ENCODE data around the gene S100A11. TPM values are rescaled to one million over a fixed set of nuclear protein-coding genes. Genes with fewer than 3 reads are reported as not detected.
A peak's percentile ranks its signal among the peaks of the same experiment; 100 is the strongest.

Gene S100A11
- polyA plus RNA-seq, 1 of the 3 experiments (the other 2 are of a cell fraction): 736 TPM

GRCh38 chr1:151990856-151991198, 46.0 kb downstream of the S100A11 start:
- Histone ChIP-seq H3K36me3 (replicated peaks in 1 of 2; ENCODE audit: control insufficient read depth in 1 of 2, insufficient read depth in 2 of 2, low read length in 1 of 2) (peaks cover 2 to 8% of the 10 kb centered on the region in 2 experiments), H3K9me2 (no peaks in the 10 kb centered on the region), H3K4me1 (ENCODE audit: control insufficient read depth in 1 of 2, insufficient read depth in 2 of 2, low read depth in 1 of 2, low read length in 1 of 2) (peaks cover 28 to 50% of the 10 kb centered on the region in 2 experiments), H3K4me2 (peak overlapping the region; percentile 84), H3F3A (replicated peaks; ENCODE audit: insufficient read depth) (peaks cover 65% of the 10 kb centered on the region), H3K27ac (ENCODE audit: low read depth in 2 of 2, low read length in 1 of 2) (peak overlapping the region; percentile 95 to 96), H4K20me1 (ENCODE audit: insufficient read depth) (peaks cover 34% of the 10 kb centered on the region), H3K79me2 (ENCODE audit: insufficient read depth) (peaks cover 72% of the 10 kb centered on the region), H3K27me3 (ENCODE audit: insufficient read depth) (no peaks in the 10 kb centered on the region), H3K9me3 (no peaks in the 10 kb centered on the region), H3K4me3 (ENCODE audit: low read depth in 2 of 2, low read length in 1 of 2) (peak overlapping the region; percentile 73 to 83; a peak in 3 of 4 replicates), H3K9ac (peak overlapping the region; percentile 92; the same call in 1 of the 2 replicates), H2AFZ (ENCODE audit: low read depth) (no peak overlapping the region)
- CTCF ChIA-PET: interaction anchor here (1.7 kb wide), 1 partner anchor 9 kb away, joined by 7 read pairs; no protein-coding TSS in a partner anchor
- WGBS (ENCODE audit: low lambda C conversion rate): under 1% methylated on average over 5 of the region's 5 CpGs
- POLR2A ChIA-PET: no interaction called here
- no peak for DNase-seq
- TF ChIP-seq JUND (IDR thresholded peaks at IDR 0.05) (peak; percentile 22; the same call in 1 of the 2 replicates), EP300 (IDR thresholded peaks at IDR 0.05; ENCODE audit: borderline replicate concordance in 1 of 2, low read depth in 1 of 2, low read length in 1 of 2) (peak in 1 of 2 experiments; percentile 16; a peak in 1 of 4 replicates), NFIC (IDR thresholded peaks at IDR 0.05; ENCODE audit: borderline replicate concordance) (peak; percentile 94), GABPA (IDR thresholded peaks at IDR 0.05; ENCODE audit: low read depth) (no peak), TCF12 (IDR thresholded peaks at IDR 0.05) (peak; percentile 40), TEAD4 (IDR thresholded peaks at IDR 0.05; ENCODE audit: borderline replicate concordance, insufficient read depth) (peak; percentile 44; the same call in 1 of the 2 replicates), PBX3 (IDR thresholded peaks at IDR 0.05) (peak; percentile 53), USF1 (IDR thresholded peaks at IDR 0.05; ENCODE audit: borderline replicate concordance, low read depth) (no peak)

DNA sequence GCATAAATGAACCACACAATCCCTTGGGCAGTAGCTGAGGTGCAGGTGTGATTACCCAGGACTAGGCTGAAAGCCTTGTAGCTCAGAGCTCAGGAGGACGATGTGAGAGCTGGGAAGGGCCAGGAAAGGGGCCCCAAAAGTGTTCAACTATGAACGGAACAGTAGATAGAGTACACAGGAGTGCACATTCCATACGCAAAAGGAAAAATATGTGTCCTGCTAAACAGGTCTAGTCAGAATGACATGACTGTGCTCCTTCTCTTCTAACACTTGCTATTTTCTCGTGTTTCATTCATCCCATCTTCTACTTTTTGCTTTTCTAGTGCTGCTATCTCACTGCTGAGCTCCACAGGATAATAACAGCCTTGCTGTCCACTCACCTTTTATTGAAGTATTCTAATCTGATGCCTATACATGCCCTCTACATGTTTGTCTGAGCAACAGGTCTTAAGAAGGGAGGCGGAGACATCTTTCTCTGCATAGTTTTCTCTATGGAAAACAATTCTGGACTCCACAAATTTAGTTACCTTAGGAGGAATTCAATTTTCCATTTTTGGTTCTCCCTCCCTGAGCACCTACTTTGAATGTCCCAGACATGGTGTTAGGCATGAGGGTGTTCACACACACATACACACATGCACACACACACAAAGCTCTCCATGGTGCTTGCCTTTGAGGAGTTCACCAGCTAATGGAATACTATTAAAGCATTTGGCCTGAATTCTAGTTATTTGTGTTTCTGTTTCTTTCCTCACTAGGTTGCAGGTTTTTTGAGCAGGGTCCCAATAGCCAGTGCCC, 46.5 kb downstream of the S100A11 start:
- Histone ChIP-seq H3K9ac (peak overlapping the region; percentile 92; the same call in 1 of the 2 replicates), H3K4me3 (ENCODE audit: low read depth in 2 of 2, low read length in 1 of 2) (peak overlapping the region; percentile 73 to 83; a peak in 3 of 4 replicates)
- CTCF ChIA-PET: interaction anchor here (5.7 kb wide), 1 partner anchor 11 kb away, joined by 39 read pairs; no protein-coding TSS in a partner anchor

More for the DNA sequence above, 46.5 kb downstream of the S100A11 start:
- WGBS (ENCODE audit: low lambda C conversion rate): 15% methylated on average over 5 of the region's 5 CpGs
- Histone ChIP-seq H3K27me3 (ENCODE audit: insufficient read depth) (no peaks in the 10 kb centered on the region), H4K20me1 (ENCODE audit: insufficient read depth) (peaks cover 32% of the 10 kb centered on the region), H3K27ac (ENCODE audit: low read depth in 2 of 2, low read length in 1 of 2) (peak overlapping the region; percentile 95 to 96), H3K9me3 (no peaks in the 10 kb centered on the region), H3K4me2 (peak overlapping the region; percentile 84), H3F3A (replicated peaks; ENCODE audit: insufficient read depth) (peaks cover 60% of the 10 kb centered on the region), H3K36me3 (replicated peaks in 1 of 2; ENCODE audit: control insufficient read depth in 1 of 2, insufficient read depth in 2 of 2, low read length in 1 of 2) (peaks cover 8 to 14% of the 10 kb centered on the region in 2 experiments), H3K4me1 (ENCODE audit: control insufficient read depth in 1 of 2, insufficient read depth in 2 of 2, low read depth in 1 of 2, low read length in 1 of 2) (peaks cover 28 to 50% of the 10 kb centered on the region in 2 experiments), H3K79me2 (ENCODE audit: insufficient read depth) (peaks cover 78% of the 10 kb centered on the region), H3K9me2 (no peaks in the 10 kb centered on the region), H2AFZ (ENCODE audit: low read depth) (no peak overlapping the region)
- TF ChIP-seq REST (IDR thresholded peaks at IDR 0.05; ENCODE audit: low read depth, low read length): peak; percentile 71; the same call in 1 of the 2 replicates
- TF ChIP-seq, protein P1, sequence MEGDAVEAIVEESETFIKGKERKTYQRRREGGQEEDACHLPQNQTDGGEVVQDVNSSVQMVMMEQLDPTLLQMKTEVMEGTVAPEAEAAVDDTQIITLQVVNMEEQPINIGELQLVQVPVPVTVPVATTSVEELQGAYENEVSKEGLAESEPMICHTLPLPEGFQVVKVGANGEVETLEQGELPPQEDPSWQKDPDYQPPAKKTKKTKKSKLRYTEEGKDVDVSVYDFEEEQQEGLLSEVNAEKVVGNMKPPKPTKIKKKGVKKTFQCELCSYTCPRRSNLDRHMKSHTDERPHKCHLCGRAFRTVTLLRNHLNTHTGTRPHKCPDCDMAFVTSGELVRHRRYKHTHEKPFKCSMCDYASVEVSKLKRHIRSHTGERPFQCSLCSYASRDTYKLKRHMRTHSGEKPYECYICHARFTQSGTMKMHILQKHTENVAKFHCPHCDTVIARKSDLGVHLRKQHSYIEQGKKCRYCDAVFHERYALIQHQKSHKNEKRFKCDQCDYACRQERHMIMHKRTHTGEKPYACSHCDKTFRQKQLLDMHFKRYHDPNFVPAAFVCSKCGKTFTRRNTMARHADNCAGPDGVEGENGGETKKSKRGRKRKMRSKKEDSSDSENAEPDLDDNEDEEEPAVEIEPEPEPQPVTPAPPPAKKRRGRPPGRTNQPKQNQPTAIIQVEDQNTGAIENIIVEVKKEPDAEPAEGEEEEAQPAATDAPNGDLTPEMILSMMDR (IDR thresholded peaks at IDR 0.05): no peak
- no peak for TF ChIP-seq JUND (IDR thresholded peaks at IDR 0.05)
- TF ChIP-seq RCOR1 (IDR thresholded peaks at IDR 0.05; ENCODE audit: low read length): no peak
- POLR2A ChIA-PET: no interaction called here
- no peak for DNase-seq
